SU-DHL-6 (cell line): ENCODE results near the gene ADAMTS10.

ENCODE experiments used
- H2AFZ ChIP-seq: fragments of 200-600 bp; sonication (generic); 2 replicates; pipeline ENCODE4 v1.6.1; 2014; ENCODE audit warnings: low read depth, mild to moderate bottlenecking, moderate library complexity, mixed read lengths, antibody characterized with exemption, low read length; ENCODE audit not compliant: severe bottlenecking
- H3F3A ChIP-seq: fragments of 200-600 bp; shearing (Covaris generic); 2 replicates; pipeline ENCODE4 v1.6.0; 2016; ENCODE audit warnings: antibody characterized with exemption, mild to moderate bottlenecking; ENCODE audit not compliant: insufficient read depth
- H3K27ac ChIP-seq: fragments of 200-600 bp; sonication (generic); 2 replicates; pipeline ENCODE4 v1.5.1; 2016; ENCODE audit warnings: low read depth, mild to moderate bottlenecking, low read length, moderate library complexity, mixed read lengths
- H3K27me3 ChIP-seq: fragments of 200-600 bp; sonication (generic), shearing (Covaris generic); 2 replicates; pipeline ENCODE4 v1.6.0; 2014; ENCODE audit warnings: mild to moderate bottlenecking, low read length
- H3K36me3 ChIP-seq: fragments of 200-600 bp; sonication (generic); 2 replicates; pipeline ENCODE4 v1.6.1; 2014; ENCODE audit warnings: mild to moderate bottlenecking, low read length, mixed read lengths
- H3K4me2 ChIP-seq: fragments of 300-600, 200-600 bp; shearing (Covaris generic), sonication (generic); 2 replicates; pipeline ENCODE4 v1.6.0; 2014; ENCODE audit warnings: low read length, low read depth, mild to moderate bottlenecking; ENCODE audit not compliant: poor library complexity, severe bottlenecking
- H3K4me3 ChIP-seq: fragments of 200-600 bp; sonication (generic); 2 replicates; pipeline ENCODE4 v1.5.1; 2014; ENCODE audit warnings: antibody characterized with exemption, low read length, mild to moderate bottlenecking, mixed read lengths; ENCODE audit not compliant: insufficient read depth, poor library complexity, severe bottlenecking
- H3K79me2 ChIP-seq: fragments of 200-600 bp; sonication (generic); 2 replicates; pipeline ENCODE4 v1.6.1; 2014; ENCODE audit warnings: mild to moderate bottlenecking, low read length, moderate library complexity; ENCODE audit not compliant: insufficient read depth
- H3K9ac ChIP-seq: fragments of 200-600 bp; sonication (generic); 2 replicates; pipeline ENCODE4 v1.7.0; 2014; ENCODE audit warnings: mild to moderate bottlenecking, low read length
- H3K9me2 ChIP-seq: fragments of 200-600 bp; sonication (generic); replicated peaks from 2 replicates; pipeline ENCODE4 v1.6.1; 2014; ENCODE audit warnings: low read length; ENCODE audit not compliant: insufficient read depth
- H3K9me3 ChIP-seq: fragments of 200-600 bp; sonication (generic); 2 replicates; pipeline ENCODE4 v1.6.1; 2014; ENCODE audit warnings: low read length, mixed read lengths; ENCODE audit not compliant: insufficient read depth
- H4K20me1 ChIP-seq: fragments of 200-600 bp; sonication (generic); 2 replicates; pipeline ENCODE4 v1.6.1; 2014; ENCODE audit warnings: low read depth, mild to moderate bottlenecking, antibody characterized with exemption, low read length, moderate library complexity, mixed read lengths
- EZH2phosphoT487 ChIP-seq: fragments of 200-600 bp; sonication (generic), shearing (Covaris generic); conservative IDR thresholded peaks from 2 replicates; pipeline ENCODE4 v1.6.1; 2018; ENCODE audit warnings: mild to moderate bottlenecking, antibody characterized with exemption, low read length, moderate library complexity, mixed read lengths
- TF ChIP-seq, protein P1 (sequence below): fragments of 200-600 bp; sonication (generic); IDR thresholded peaks from one replicate; pipeline ENCODE4 v1.5.1; 2017; ENCODE audit warnings: antibody characterized with exemption, mild to moderate bottlenecking, low read length, moderate library complexity; ENCODE audit not compliant: insufficient read depth, poor library complexity, severe bottlenecking

ADAMTS10 gene

DNA sequence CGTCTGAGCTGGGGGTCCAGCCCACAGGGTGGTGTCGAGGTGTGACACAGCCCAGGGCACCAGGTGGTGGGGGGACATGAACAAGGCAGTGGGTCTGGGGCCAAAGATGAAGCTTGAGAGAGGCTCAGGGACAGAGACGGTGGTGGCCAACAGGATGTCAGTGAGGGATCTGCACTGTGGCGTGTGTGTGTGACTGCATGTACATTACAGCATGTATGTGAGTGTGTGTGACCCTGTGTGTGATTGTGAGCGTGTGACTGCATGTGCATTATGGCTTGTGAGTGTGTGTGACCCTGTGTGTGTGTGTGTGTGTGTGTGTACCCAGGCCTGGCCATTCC is 1.6 kb downstream of the ADAMTS10 start:
- TF ChIP-seq EZH2phosphoT487 = no peak
- TF ChIP-seq, protein P1, sequence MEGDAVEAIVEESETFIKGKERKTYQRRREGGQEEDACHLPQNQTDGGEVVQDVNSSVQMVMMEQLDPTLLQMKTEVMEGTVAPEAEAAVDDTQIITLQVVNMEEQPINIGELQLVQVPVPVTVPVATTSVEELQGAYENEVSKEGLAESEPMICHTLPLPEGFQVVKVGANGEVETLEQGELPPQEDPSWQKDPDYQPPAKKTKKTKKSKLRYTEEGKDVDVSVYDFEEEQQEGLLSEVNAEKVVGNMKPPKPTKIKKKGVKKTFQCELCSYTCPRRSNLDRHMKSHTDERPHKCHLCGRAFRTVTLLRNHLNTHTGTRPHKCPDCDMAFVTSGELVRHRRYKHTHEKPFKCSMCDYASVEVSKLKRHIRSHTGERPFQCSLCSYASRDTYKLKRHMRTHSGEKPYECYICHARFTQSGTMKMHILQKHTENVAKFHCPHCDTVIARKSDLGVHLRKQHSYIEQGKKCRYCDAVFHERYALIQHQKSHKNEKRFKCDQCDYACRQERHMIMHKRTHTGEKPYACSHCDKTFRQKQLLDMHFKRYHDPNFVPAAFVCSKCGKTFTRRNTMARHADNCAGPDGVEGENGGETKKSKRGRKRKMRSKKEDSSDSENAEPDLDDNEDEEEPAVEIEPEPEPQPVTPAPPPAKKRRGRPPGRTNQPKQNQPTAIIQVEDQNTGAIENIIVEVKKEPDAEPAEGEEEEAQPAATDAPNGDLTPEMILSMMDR = no peak
- no peaks in the 10 kb centered on the region for H3K79me2 ChIP-seq
- H3F3A ChIP-seq = no peaks in the 10 kb centered on the region
- no peaks in the 10 kb centered on the region for H4K20me1 ChIP-seq
- H3K36me3 ChIP-seq = no peaks in the 10 kb centered on the region
- H3K4me2 ChIP-seq = no peak overlapping the region
- no peaks in the 10 kb centered on the region for H3K9me3 ChIP-seq
- no peak overlapping the region for H3K9ac ChIP-seq
- H3K4me3 ChIP-seq = no peak overlapping the region
- H3K9me2 ChIP-seq = no peaks in the 10 kb centered on the region
- H3K27me3 ChIP-seq = no peaks in the 10 kb centered on the region
- H3K27ac ChIP-seq = no peak overlapping the region
- H2AFZ ChIP-seq = no peak overlapping the region

DNA sequence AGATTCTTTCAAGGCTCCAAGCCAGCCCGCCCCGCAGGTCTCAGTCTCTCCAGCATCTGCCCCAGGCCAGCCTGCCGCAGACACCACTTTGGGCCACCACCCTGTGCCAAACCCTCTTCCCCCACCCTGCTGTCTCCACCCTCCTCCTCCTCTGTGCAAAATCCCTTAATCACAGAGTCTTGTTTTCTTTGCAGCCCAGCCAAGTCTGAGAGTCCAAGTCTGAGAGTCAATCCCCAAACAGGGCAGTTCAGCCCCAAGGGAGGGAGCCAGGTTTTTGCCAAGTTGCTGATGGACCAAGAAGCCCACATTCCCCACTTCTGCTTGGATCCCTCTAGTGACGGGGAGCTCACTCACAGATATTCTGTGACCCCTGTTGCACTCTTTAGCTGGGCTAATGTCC is 3.1 kb downstream of the ADAMTS10 start:
- no peaks in the 10 kb centered on the region for H3K79me2 ChIP-seq
- H3K27ac ChIP-seq = no peak overlapping the region
- no peak overlapping the region for H2AFZ ChIP-seq
- TF ChIP-seq, protein P1 = no peak
- no peak for TF ChIP-seq EZH2phosphoT487
- H3K27me3 ChIP-seq = no peaks in the 10 kb centered on the region
- no peaks in the 10 kb centered on the region for H3F3A ChIP-seq
- H3K9me3 ChIP-seq = no peaks in the 10 kb centered on the region
- no peak overlapping the region for H3K4me2 ChIP-seq
- H3K36me3 ChIP-seq = no peaks in the 10 kb centered on the region
- H3K4me3 ChIP-seq = no peak overlapping the region
- no peaks in the 10 kb centered on the region for H4K20me1 ChIP-seq
- no peaks in the 10 kb centered on the region for H3K9me2 ChIP-seq
- no peak overlapping the region for H3K9ac ChIP-seq

DNA sequence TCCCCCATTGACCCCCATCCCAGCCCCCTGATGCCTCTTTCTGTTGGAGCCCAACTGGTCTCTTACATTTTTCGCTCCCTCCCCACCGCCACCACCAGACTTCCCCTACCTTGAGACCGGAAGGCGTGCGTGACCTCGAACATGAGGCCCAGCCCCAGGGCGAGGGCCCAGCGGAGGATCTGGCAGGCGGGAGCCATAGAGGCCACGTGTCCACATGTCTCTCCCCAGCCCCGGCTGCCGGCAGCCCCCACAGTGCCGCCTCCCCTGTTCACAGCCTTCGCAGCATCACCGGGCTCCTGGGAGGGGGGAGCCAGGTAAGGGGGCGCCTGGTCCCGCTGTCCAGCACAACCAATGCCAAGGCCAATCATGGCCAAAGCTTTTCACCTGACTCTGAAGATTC is 5.0 kb downstream of the ADAMTS10 start:
- H3K27ac ChIP-seq = no peak overlapping the region
- no peaks in the 10 kb centered on the region for H4K20me1 ChIP-seq
- H3K27me3 ChIP-seq = no peaks in the 10 kb centered on the region
- no peak overlapping the region for H3K4me2 ChIP-seq
- no peak for TF ChIP-seq EZH2phosphoT487
- TF ChIP-seq, protein P1 = no peak
- H3K79me2 ChIP-seq = no peaks in the 10 kb centered on the region
- no peaks in the 10 kb centered on the region for H3K36me3 ChIP-seq
- H3K9me2 ChIP-seq = no peaks in the 10 kb centered on the region
- H3K9me3 ChIP-seq = no peaks in the 10 kb centered on the region
- no peak overlapping the region for H3K4me3 ChIP-seq
- no peak overlapping the region for H2AFZ ChIP-seq
- H3K9ac ChIP-seq = no peak overlapping the region
- no peaks in the 10 kb centered on the region for H3F3A ChIP-seq

DNA sequence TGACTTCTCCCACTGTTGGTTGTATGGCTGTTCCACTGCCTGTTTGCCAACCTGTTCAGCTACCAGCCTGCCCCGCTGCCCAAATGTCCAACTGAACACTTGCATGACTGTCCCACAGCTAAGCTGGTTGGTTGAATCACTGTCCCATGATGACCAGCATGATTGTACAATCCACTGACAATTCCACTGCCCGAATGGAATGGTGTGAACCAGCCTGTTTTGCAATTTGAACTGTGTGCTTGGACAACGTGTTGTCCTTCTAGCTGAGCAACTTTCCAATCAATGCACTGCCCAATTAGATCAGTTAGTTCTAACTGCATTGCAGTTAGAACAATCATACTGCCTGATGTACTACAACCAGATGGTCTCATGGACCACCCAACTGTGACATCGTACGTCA is 8.7 kb downstream of the ADAMTS10 start:
- no peak for TF ChIP-seq EZH2phosphoT487
- TF ChIP-seq, protein P1 = no peak
- no peak overlapping the region for H3K4me2 ChIP-seq
- H3K4me3 ChIP-seq = no peak overlapping the region
- H3F3A ChIP-seq = no peaks in the 10 kb centered on the region
- no peaks in the 10 kb centered on the region for H4K20me1 ChIP-seq
- H2AFZ ChIP-seq = no peak overlapping the region
- H3K9me2 ChIP-seq = no peaks in the 10 kb centered on the region
- H3K36me3 ChIP-seq = no peaks in the 10 kb centered on the region
- no peaks in the 10 kb centered on the region for H3K79me2 ChIP-seq
- no peak overlapping the region for H3K9ac ChIP-seq
- H3K27ac ChIP-seq = no peak overlapping the region
- no peaks in the 10 kb centered on the region for H3K9me3 ChIP-seq
- H3K27me3 ChIP-seq = no peaks in the 10 kb centered on the region
